ENCODE data around the gene TMPRSS4. TPM values are rescaled to one million over a fixed set of nuclear protein-coding genes. Genes with fewer than 3 reads are reported as not detected.

TMPRSS4 gene
- total and polyA plus RNA-seq, 2 of the 4 experiments (the other 2 are of a cell fraction), result not detected

DNA sequence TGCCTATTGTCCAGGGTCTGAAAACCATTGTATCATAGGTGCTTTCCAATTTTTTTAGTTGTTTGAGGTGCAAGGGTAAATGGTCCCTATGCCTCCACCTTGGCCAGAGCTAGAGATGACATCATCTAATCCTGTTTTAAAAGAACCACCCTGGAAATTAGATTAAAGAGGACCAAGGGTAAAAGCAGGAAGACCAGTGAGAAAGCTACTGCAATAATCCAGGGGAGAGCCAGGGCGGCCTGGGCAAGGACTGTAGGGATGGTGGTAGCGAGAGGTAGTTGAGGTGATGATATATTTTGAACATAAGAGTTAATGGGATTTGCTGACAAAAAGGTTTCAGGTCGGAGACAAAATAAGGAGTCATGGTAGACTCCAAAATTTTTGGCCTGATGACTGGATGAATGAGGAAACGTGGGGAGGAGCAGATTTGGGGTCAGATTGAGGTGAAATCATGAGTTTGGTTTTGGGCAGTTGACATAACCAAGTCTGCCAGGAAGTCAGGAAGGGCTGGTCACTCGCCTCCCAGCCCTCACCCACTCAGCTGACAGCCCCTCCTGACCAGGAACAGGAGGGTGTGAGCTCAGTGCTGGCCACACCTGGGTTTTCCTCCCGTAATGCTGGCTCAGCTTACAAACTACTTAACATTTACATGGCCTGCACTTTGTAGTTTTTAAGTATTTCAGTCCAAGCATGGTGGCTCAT, 52.7 kb downstream of the TMPRSS4 start:
- in situ Hi-C loops (cut with MboI; ENCODE audit: low sequenced_read_pairs), result no loop called here

More for the DNA sequence above, 52.7 kb downstream of the TMPRSS4 start:
- Histone ChIP-seq H2BK120ac (ENCODE audit: low read depth, low read length) (no peak overlapping the region), H3K56ac (ENCODE audit: extremely low read depth, insufficient read depth, low read length) (no peak overlapping the region), H3K9me3 (ENCODE audit: control insufficient read depth, insufficient read depth, low read length) (no peaks in the 10 kb centered on the region), H2AK9ac (replicated peaks; ENCODE audit: low read depth, low read length, poor library complexity) (no peak overlapping the region), H4K20me1 (ENCODE audit: insufficient read depth, low read length) (no peaks in the 10 kb centered on the region), H3K9me1 (ENCODE audit: insufficient read depth, low read length) (no peaks in the 10 kb centered on the region), H3K4me3 (ENCODE audit: insufficient read depth, low read depth, low read length) (no peak overlapping the region), H3K79me1 (ENCODE audit: low read depth in 1 of 2, low read length in 2 of 2) (no peaks in the 10 kb centered on the region), H3K27me3 (ENCODE audit: control insufficient read depth, insufficient read depth, low read length) (peaks cover 6% of the 10 kb centered on the region), H2BK15ac (ENCODE audit: low read depth, low read length) (no peak overlapping the region), H3K9ac (ENCODE audit: low read depth, low read length) (no peak overlapping the region), H2AFZ (replicated peaks; ENCODE audit: low read length, poor library complexity) (no peak overlapping the region), H2BK5ac (ENCODE audit: low read depth, low read length, poor library complexity, severe bottlenecking) (no peak overlapping the region), H3K18ac (ENCODE audit: low read depth, low read length) (no peak overlapping the region), H3K4me2 (ENCODE audit: low read depth, low read length) (no peak overlapping the region), H3K27ac (ENCODE audit: insufficient read depth, low read length) (no peak overlapping the region), H3K14ac (replicated peaks; ENCODE audit: low read depth, low read length) (no peak overlapping the region), H3K4me1 (ENCODE audit: control insufficient read depth, insufficient read depth, low read length) (no peaks in the 10 kb centered on the region), H3K36me3 (ENCODE audit: control insufficient read depth, insufficient read depth, low read length) (no peaks in the 10 kb centered on the region), H2BK20ac (ENCODE audit: low read depth, low read length) (no peak overlapping the region), H4K8ac (ENCODE audit: low read depth in 2 of 2, low read length in 2 of 2) (no peak overlapping the region), H3K4ac (ENCODE audit: low read depth, low read length) (no peak overlapping the region), H3K23ac (ENCODE audit: low read depth, low read length) (no peak overlapping the region), H4K91ac (ENCODE audit: insufficient read depth, low read depth, low read length) (no peak overlapping the region), H2AK5ac (ENCODE audit: low read depth, low read length) (no peak overlapping the region), H4K5ac (ENCODE audit: low read depth, low read length) (no peak overlapping the region)
- no TSS peak for BruUV-seq (replicated peaks)
- dilution Hi-C loops (cut with HindIII; ENCODE audit: low sequenced_read_pairs, unreplicated experiment) (no loop called here), intact Hi-C loops (cut with micrococcal nuclease) (no loop called here)
- no peak for DNase-seq
- TF ChIP-seq SMC3 (IDR thresholded peaks at IDR 0.05; ENCODE audit: low read depth, low read length) (no peak), RAD21 (IDR thresholded peaks at IDR 0.05; ENCODE audit: low read length) (no peak), FOS (IDR thresholded peaks at IDR 0.05; ENCODE audit: low read depth, low read length) (no peak)
- ChIA-PET POLR2A (ENCODE audit: unreplicated experiment) (no interaction called here), CTCF (no interaction called here)
- no peak for ATAC-seq (ENCODE audit: low read depth)
- 44% methylated on average over 3 of the region's 6 CpGs; no CpG with 5 or more reads in 1 of the 2 experiments for WGBS, 2 experiments (ENCODE audit: extremely low coverage in 2 of 2, insufficient read length in 1 of 2)

Measured in IMR-90 (cell line).